Omental fat pad (tissue), 4 donors: ENCODE results near the gene ALK. TPM values are rescaled to one million over a fixed set of nuclear protein-coding genes. Genes with fewer than 3 reads are reported as not detected.

Source experiments
- ATAC-seq: fragments of 150-250 bp; one replicate; pipeline ENCODE4 v1.9.1; 2016; ENCODE audit warnings: mild to moderate bottlenecking, moderate library complexity; ENCODE audit not compliant: low FRiP score
- DNase-seq: peaks from one replicate; pipeline ENCODE4 v3.0.0-alpha.2; 2019; ENCODE audit warnings: low spot score
- CTCF ChIP-seq, 3 donors: fragments of 450-650 bp; IDR thresholded peaks; one replicate each; pipeline ENCODE4 v1.5.1; 2016 to 2017; ENCODE audit warnings: antibody characterized with exemption in 3 of 3, mild to moderate bottlenecking in 3 of 3, moderate library complexity in 2 of 3
- total RNA-seq, 4 donors: library from RNA; depleted of rRNA; stranded (reverse); fragments of >200 nt; gene quantifications; one replicate each; pipeline ENCODE4 v1.1.0, GENCODE V29; 2016

The ALK gene
- total RNA-seq, 4 donors from 2014 or later = 0.12 to 2.2 (median 0.44) TPM; not detected in 1

GRCh38 chr2:29278966-29279365, 642.4 kb downstream of the ALK start:
- TF ChIP-seq CTCF (IDR thresholded peaks at IDR 0.05) = no peak
- DNase-seq = no peak
- ATAC-seq = no peak

GRCh38 chr2:29276151-29276550, 645.2 kb downstream of the ALK start:
- ATAC-seq (no peak), DNase-seq (no peak)
- no peak for TF ChIP-seq CTCF (IDR thresholded peaks at IDR 0.05)

GRCh38 chr2:29275186-29275585, 646.2 kb downstream of the ALK start:
- DNase-seq (no peak), ATAC-seq (no peak)
- TF ChIP-seq CTCF (IDR thresholded peaks at IDR 0.05) = no peak

- no peak for DNase-seq
Observed at GRCh38 chr2:29273685-29274611, 647.4 kb downstream of the ALK start.

GRCh38 chr2:29273004-29273684, 648.2 kb downstream of the ALK start:
- no peak for TF ChIP-seq CTCF (IDR thresholded peaks at IDR 0.05)
- DNase-seq = no peak
- no peak for ATAC-seq

More at GRCh38 chr2:29273685-29274611, 647.4 kb downstream of the ALK start:
- ATAC-seq = no peak
- no peak for TF ChIP-seq CTCF (IDR thresholded peaks at IDR 0.05)

- no peak for ATAC-seq
- no peak for DNase-seq
Observed at GRCh38 chr2:29272311-29272710, 649.1 kb downstream of the ALK start.

More at GRCh38 chr2:29272311-29272710, 649.1 kb downstream of the ALK start:
- no peak for TF ChIP-seq CTCF (IDR thresholded peaks at IDR 0.05)
